ENCODE data around the gene SPTB.
A peak's percentile ranks its signal among the peaks of the same experiment; 100 is the strongest.

SPTB gene

DNA sequence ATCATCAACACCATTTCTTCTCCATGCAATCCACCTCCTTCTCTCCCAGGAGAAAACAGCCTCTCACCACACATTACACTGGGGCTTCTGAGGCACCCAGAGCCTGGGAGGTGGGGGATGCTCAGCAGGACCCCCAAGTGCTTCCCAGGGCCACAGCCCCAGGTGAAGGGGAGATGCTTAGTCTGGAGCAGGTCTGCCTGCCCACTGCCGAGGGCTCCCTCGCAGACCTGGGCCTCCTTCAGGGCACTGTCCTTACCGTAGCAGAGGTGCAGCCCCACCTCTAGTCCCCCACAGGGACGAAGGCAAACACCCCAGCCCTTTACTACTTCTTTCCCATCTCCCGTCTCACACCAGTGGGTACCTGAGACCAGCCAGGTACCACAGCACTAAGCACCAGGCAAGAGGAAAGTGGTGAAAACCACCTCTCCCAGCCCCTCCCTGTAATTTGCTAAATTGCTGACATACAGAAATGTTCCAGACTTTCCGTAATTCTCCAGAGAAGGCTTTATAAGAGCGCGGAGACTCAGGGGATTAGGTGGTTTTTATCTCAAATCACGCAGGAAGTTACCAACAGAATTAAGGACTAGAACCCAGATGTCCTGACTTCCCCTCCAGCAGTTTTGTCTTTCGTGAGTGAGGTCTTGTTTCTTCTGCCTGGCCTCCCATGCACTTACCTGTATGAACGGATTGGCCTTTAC, 116.5 kb downstream of the SPTB start:
- DNase-seq, result no peak

DNA sequence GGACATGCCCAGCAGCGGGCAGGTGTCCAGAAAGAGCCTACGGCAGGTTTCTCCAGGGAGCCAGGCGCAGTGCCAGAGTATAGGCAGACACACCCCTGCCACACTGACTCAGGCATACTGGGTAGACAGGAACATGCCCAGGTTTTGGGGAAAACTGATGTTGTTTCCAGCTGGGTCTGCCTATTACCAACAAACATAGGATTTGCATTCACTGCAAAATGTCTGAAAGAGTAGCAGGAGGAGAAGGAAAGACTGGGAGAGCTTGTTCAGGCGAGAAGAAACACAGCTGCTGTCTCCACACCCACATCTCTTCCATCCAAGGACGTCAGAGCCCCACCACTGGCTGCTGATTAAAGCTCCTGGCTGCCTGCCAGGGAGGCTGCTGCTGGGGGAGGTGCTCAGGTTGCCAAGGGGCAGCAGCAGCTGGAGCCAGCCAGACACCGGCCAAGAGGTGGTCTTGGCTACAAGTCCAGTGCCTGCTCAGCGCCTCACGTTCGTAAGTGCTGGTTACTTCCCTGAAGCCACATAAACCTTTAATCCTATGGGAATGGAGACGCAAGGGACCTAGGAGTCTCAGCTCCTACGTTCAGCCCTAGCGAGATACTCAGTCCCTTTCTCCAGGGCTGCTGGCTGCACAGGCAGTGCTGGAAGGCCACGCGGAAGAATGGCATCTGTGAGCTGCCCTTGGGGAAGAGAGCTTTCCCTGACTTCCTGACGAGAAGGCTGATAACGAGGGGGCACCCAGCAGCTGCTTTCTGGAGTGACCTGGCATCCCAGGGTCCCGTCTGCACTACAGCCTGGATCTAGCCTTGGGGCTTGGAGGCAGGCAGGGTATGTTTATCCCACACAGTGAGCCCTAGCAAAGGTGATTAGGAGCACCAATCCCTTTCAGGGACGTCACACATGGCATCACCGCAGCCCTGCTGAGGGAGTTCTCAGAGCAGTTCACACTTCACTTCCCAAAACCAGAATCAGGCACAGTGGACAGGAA, 117.4 kb downstream of the SPTB start:
- DNase-seq, result peak; percentile 42

DNA sequence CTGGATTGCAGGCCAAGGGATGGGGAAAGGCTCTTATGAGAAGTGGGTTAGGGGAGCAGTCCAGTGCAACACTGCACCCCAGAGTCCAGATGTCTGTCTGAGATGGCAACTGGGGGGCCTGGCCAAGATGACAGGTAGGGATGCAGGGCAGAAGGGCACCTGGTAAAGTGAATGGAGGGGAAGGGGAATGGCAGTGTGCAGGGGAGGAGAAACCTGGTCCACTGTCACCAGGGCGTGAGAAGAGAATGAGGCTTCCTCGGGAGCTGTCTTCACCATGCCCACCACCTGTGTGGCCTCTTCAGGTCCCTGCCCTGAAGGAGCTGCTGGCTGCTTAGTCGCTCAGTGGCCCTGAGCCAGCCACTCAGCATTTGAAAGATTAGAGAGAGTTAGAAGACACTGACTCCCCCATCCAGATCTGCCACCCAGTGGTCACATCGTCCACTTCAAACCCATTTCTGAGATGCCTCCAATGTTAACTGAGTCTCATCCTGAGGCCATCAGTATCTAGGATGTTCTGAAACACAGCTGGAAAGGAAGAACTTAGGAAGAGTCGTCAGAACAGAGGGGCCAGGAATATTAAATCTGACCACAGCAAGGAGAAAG, 118.2 kb downstream of the SPTB start:
- DNase-seq, result no peak

DNA sequence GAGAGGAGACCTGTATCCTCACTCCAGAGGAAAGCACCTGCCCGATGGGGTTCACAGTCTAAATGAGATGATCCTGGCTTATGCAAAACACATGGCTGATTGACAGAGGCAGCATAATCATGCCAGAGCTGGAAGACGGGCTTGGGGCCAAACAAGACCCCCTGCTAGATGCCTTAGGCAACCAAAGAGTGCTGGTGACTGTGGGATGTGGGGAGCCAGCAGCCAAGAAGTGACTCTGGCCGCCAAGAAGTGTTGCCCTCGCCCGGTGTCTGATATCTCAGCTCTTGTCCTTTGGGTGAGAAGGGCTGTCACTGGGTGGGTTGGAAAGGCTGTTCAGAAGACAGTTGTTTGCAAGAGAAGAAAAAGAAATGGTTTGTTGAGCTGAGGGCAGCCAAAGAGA, 118.8 kb downstream of the SPTB start:
- DNase-seq, result no peak

DNA sequence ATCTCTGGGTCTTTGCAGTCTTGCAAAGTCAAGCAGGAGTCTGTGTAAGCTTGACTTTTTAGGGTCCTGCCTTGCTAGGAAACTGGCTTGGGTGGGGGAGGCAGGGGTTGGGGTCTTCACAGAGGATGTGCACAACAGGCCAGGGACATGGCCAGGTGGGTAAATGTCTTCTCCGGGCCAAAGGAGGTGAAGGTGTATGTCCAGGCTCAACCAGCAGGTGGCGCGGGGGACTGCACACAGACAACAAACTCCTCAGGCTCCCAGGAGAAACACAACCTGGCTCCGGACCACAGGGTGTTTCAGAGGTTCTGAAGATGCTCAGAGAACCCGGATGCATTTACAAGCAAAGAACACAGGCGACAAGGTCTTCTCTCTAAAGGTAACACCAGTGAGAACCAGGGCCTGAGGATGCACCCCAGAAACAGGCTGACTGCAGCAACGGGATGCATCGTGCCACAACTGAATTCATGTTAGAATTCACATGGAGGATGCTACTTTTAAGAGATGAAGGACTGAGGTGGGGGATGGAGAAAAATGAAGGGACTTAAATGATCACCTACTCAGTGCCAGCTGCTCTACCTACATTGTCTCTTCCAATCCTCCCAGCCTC, 119.5 kb downstream of the SPTB start:
- peak; percentile 65 for DNase-seq

DNA sequence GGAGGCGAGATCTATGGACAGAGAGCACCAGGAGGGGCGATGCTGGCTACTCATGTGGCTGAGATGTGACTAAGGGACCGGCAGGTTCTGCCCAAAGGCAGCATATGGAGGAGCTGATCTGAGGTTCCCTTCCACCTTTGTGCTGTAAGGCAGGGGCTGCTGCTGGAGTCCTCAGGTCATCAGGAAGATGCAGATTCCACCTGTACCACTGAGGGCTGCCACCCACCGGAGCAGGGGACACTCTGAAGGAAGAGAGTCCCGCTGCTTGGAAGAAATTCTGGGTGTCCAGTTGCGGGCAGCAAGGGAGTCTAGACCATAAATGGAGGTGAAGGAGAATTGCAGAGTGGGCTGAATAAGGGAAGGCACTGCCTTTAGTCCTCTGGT, 120.2 kb downstream of the SPTB start:
- DNase-seq, result no peak

DNA sequence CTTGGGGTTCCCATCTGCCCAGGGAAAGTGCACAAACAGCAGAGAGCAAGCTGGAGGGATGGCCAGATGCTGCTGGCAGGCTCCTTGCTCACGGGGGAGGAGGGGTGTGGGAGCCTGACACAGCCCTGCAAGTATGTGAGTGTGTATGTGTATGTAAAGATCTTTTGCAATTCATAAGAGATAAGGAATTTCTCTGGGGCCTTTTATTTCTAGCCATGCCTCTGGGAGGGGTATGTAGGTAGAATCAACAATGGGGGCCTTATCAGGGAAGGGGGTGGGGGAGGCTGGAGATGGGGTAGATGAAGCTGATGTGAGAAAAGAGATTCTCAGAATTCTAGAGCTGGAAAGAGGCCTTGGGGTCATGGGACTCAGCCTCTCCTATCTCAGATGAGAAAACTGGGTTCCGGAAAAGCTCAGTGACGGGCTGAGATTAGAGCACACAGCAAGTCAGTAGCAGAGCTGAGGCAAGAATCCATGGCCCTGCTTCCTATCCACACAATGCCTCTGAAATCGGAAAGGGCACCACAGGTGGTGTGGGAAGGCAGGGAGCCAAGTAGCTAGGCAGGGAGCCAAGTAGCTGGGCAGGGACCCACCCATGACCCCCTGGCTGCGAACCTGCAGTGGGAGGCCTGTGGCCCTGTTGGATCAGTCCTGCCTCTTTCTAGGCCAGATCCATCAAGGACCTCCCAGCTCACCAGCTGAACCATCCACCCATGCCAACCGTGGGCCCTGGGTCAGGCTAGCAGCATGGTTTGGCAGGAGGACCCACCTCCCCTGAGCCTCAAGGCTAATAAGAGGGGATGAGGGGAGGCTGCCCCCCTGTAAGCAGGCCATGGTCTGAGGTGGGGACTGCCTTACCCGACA, 120.8 kb downstream of the SPTB start:
- DNase-seq, result no peak

DNA sequence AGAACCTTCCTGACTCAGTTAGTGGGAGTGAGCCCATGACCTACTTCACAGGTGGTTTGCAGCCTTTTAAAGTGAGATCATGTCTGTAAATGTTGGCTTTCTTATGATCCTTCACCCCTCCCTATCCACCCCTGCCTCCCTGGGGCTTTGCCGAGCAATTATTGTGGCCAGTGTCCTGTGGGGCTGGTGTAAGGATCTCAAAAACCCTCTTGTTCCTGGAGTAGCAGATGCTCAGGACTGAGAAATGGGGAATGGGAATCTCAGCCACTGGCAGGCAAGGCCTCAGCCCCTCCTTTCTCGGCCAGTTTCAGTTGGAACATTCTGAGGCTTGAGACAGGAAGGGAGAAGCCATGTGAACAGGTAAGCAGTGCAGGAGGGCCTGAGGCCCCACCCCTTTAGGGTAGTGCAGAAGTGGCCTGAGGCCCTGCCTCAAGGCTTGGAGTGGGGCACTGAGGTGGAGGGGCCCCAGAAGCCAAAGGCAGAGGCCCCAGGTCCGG, 121.6 kb downstream of the SPTB start:
- peak; percentile 16 for DNase-seq

DNA sequence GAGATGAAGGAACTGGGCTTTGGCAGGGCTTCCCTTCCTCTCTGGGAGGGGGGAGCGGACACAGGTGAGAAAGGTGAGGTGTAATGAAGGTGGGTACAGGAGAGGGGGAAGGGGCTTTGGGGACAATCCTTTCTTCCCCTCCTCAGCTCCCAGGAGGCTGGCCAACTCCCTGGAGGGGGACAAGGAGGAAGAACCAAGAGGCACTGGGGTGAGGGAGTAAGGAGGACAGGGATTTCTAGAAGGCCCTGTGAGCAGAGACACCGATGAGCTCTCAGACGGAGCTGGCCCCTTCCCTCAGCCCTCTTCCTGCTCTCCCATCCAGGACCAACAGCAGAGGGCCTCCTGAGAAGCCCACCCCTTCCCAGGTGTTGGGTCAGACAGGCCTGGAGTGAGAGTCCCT, 122.1 kb downstream of the SPTB start:
- no peak for DNase-seq

DNA sequence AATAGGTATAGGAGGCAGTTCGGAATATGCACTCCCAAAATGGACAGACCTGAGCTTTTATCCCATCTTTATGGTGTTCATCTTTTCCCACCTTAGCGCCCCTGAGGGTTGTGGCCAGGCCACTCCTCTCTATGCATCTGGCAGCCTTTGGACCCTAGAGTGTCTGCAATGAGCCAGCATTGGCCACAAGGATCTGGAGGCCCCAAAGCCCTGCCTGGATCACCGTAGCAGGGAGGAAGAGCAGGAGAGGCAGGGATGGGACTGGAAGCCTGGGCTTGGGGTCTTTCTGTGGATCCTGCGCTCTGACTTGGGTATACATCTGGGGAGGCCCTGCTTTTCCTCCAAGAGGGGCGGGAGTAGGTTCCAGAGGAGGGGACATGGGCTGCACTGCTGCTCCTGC, 123.0 kb downstream of the SPTB start:
- no peak for DNase-seq

DNA sequence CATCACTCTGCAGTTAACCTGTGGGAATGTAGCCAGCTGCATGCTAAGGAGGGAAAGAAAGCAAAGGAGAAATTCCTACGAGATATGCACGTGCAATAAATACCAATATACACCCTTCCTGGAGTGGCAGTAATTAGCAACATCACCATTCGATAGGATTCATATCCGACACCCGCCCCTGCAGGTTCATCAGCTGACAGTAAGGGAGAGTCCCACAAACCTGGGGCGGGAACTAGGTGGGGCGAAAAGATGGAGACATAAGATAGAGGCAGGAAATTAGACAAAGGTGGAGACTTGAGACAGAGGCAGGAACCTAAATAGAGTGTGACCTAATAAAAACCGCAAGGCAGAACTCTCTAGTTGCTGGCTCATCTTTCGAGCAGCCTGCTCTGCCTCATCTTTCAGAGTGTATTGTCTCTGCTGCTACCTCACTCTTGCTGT, 123.9 kb downstream of the SPTB start:
- DNase-seq, result peak; percentile 71

DNA sequence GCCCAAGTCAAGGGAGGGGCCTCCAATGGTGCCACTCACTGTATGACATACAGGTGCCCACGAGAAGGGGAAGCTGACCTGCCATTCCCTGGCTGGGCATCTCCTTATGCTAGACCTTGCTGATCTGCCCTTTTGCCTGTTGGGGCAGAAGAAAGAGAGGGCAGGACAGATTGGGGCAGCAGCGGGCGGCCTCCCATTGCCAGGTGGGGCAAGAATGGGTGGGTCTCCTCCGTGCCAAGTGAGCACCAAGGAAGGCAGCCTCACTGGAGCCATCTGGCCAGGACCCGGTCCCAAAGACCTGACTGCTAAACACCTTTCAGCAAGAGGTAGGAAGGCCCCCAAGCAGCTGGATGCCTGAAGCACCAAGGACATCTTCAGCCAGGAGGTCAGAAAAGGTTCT, 125.0 kb downstream of the SPTB start:
- no peak for DNase-seq

DNA sequence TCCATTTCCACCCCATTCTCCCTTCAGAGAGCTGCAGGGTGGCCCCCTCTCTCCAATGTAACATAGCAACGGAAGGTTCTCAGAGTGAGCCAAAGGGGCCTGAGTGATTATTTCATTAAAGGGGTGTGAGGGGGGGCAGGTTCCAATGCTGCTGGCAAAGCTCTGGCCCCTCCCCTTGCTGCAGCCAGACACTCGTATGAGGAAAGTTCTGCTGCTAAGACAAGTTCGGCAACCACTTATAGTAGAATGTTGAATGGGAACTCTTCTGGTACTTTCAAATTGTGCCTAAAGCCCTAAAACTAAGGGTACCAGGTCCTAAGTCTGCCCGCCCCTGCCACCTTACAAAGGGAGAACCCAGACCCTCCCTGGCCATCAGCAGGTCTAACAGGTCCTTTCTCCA, 125.7 kb downstream of the SPTB start:
- no peak for DNase-seq

DNA sequence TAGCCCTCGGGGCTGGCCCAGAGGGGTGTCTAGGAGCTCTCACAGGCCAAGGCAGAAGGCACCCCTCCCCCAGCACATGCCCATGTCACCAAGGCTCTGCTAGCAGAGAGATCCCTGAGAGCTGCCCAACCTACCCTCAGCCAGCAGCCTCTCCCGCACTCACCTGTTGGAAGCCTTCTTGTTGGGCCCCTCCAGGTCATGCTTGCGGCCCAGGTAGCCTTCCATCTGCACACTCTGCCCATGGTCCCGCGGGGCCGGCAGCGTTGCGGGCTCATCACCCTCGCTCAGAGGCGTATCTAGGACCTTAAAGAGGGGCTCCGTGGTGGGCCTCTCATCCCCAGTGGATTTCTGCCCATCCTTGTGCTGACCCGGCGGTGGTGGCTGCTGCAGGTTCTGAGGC, 126.3 kb downstream of the SPTB start:
- DNase-seq, result no peak

DNA sequence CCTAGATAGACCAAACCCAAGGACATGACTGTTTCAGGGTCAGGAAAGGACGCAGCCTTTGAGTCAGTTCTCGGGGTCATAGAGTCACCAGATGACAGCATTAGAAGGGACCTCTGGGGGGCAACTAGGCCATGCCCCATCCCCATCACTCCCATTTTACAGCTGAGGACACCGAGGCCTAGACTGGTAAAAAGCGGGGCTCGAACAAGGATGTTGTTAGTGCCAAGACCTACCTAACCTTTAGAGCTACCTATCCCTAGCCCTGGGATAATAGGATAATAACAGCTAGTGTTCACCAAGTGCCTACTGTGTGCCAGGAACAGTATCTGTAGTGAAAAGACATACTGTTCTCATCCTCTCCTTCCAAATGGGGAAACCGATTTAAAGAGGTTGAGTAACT, 126.8 kb downstream of the SPTB start:
- no peak for DNase-seq

DNA sequence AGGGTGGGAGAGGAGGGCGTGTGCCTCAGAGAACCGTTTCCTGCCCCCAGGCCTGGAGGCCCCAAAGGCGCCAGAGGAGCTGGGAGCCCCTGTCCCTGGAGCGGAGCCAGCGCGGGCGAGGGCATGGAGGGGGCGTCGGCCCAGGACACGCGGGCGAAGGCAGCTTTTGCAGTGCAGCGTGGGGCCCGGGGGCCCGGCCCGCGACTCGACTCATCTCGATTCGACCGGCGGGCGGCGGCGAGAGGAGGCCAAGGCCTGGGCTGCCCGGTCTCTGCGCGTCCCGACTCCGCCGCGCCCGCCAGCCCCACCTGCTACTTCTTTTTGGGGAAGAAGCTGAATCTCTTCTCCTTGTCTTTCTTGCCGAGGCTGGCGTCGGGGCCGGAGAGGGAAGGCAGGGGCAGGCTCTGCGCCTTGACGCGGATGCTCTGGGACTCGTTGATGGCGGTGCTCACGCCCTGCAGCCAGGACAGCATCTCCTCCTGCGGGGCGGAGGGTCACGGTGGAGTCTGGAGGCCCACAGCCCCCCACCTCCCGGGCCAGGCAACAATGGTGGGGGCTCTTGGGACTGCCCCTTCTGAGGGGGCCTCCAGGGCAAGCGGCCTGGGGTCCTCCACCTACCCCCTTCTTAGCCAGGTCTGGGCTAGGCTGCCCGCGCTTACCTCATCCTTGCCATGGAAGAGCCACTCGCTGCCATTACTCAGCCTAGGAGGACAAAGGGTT, 130.6 kb downstream of the SPTB start:
- DNase-seq, result no peak

DNA sequence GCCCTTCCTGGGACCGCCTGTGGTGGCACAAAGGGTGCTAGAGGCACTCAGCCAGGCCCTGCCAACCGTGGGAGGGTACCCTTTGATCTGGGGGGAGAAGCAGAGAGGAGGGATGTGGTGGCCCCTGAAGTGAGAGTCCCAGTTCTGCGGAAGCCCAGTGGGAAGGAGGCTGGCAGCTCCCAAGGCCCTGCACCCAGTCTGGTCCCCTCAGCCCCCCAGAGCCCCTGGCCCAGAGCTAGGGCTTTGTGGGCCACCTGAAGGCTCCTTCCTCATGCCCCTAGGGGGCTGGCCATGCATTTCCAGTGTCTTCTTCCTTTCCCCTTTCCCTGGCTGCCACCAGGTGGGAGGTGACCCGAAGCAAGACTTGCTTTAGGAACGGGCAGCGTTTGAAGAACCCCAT, 131.2 kb downstream of the SPTB start:
- no peak for DNase-seq

DNA sequence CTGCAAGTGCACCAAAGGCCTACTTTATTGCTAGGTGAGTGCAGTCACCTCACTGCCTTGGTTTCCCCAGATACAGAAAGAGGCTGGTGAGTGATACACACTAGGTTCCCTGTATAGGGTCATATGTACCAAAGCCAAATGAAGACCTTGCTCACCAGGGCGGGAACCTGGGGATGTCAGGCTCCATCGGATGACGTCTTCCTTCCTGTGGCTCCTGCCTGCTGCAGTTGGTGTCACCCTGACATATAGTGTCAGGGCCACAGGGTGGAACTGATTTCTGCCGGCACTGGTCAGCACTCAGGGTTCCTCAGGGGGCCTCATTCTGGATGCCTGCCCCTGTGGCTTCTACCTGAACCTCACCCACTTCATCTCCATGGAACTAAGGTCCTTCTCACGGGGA, 132.4 kb downstream of the SPTB start:
- no peak for DNase-seq

DNA sequence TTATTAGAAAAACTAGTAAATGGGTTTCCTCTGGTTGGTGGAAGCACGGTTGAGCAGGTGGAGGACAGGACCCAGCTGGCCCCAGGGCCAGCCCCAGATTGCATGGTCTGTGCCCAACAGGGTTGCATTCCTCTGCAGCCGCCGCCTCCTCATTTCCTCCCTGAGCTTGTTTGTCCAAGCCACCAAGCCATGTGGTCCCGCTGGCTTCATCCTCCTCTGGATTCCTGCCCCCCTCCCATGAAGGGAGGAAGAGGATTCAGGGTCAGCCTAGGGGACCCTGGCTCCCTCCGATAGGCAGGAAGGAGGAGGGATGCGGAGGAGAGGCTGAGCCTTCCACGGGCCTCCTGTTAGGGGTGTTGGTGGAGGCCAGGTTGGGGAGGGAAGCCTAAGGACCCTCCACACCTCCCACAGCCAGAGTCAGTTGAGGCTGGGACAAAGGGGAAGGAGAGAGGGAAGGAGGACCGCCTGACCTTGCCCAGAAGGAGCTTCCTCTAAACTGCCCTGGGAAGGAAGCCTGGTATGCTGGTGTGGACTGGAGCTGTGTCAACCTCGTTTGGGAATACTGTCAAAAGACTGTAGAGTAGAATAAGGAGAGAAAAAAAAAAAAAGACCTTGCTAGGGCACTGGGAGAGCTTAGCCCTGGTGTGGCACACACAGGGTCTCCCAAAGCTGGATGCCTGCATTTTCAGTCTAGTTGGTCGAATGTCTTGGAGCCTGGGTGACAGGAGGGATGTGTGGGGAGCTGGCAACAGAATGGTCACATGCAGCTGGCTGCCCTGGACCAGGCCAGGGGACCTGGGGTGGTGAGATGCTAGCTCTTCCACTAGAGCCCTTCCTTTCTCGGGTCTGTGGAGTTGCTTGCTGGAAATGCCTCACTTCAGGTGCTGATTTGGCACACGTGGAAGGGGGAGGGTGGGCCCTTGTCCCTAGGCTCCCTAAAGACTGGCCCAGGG, 133.1 kb downstream of the SPTB start:
- no peak for DNase-seq

DNA sequence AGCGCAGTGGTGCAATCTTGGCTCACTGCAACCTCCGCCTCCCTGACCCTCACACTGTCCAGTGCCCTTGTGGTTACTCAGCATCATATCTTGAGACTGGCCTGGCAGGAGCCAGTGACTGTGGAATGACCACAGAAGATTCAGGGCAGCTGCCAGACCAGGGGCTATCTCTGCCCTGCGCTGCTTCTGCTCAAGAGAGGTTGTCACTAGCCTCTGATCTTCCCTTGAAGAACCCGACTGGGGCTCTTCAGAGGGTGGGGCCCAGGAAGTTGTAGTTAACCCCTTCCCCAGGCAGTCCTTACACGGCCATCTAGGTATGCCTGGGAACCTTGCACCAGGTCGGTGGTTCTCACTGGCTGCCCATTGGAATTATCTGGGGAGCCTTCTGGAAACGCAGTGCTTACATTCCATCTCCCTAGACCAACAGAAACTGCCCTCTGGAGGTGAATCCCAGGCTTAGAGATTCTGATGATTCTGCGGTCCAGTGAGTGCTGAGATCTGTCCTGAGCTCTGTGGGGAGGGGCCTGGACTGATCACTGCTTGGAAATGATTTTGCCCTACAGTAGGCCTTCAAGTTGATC, 134.1 kb downstream of the SPTB start:
- no peak for DNase-seq

Measured in activated CD4-positive, alpha-beta T cell treated with anti-CD3 and anti-CD28 coated beads, Interleukin-2, amount 50 U/mL, for 1 hour (primary cell).